ENCODE measurements around the gene LRMDA. TPM values are rescaled to one million over a fixed set of nuclear protein-coding genes. Genes with fewer than 3 reads are reported as not detected.

The LRMDA gene
- total and polyA plus RNA-seq, 2 donors: 7.9 to 17.7 TPM

DNA sequence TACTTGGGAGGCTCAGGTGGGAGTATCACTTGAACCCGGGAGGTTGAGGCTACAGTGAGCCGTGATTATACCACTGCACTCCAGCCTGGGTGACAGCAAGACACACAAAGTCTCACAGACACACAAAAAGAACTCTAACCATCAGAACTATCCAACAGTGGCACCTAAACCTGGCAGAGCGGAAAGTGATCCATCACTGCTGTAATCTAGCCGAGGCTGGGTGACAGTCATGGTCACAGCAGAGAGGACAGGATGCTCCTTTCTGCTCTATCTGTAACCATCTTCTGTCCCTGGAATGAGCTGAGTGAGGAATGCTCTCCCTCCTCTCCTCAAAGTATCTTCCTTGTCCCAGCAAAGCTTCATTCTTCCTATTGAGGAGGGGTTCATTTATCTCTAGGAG lies 656.6 kb downstream of the LRMDA start:
- H3K36me3 ChIP-seq (ENCODE audit: insufficient read depth): no peaks in the 10 kb centered on the region
- H3K27ac ChIP-seq (ENCODE audit: low read depth): no peak overlapping the region
- DNase-seq (ENCODE audit: extremely low spot score): no peak
- 97% methylated on average over 4 of the region's 4 CpGs for WGBS
- H3K4me1 ChIP-seq (ENCODE audit: insufficient read depth): peaks cover under 1% of the 10 kb centered on the region
- H3K4me3 ChIP-seq (ENCODE audit: low read depth, low read length): no peak overlapping the region

DNA sequence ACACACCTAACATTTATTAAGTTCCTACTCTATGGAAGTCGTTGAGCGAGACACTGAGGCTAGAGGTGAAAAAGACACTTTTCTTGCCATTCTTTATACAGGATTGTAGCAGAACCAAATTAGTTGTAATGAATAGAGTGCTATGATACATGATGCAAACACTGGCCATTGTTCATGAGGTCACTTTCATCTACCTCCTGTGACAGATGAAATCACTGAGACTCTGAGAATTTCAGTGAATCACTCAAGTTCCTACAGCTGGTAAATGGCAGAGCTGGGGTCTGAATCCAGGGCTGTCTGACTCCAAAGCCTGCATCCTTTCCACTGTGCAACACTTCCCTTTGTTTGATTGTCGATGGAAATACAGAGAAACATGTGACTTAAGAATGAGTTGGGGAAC lies 657.6 kb downstream of the LRMDA start:
- H3K4me3 ChIP-seq (ENCODE audit: low read depth, low read length): no peak overlapping the region

DNA sequence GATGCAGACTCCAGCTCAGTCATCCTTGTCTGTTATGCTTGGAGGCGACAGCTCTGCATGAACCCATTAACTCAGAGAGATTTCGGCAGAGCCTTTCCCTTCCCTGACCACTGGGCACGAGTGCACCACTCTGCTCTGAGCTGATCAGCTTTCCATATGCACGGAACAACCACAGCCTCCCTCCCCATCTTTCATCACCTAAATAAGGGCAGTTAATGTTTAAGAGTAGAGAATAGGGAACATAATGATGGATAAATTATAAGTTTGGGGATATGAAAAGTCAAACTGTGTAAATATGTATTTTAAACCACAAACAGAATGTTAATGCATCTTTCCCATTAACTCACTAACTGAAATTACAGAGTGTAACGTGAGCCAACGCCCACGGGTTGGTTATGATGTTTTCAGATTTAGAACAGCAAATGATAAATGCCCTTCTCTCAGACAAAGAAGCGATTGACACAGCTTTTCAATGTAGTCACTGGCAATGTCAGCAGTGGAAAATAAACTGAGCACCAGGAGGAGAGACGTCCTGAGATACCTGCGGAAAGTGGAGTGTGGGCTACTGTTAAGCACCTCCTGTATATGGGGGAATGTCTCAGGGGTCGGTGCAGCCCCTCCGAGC lies 658.2 kb downstream of the LRMDA start:
- H3K4me3 ChIP-seq (ENCODE audit: low read depth, low read length): no peak overlapping the region
- H3K27ac ChIP-seq (ENCODE audit: low read depth): no peak overlapping the region
- no peak for DNase-seq (ENCODE audit: extremely low spot score)
- WGBS: 89% methylated on average over 12 of the region's 12 CpGs
- no peaks in the 10 kb centered on the region for H3K4me1 ChIP-seq (ENCODE audit: insufficient read depth)
- no peaks in the 10 kb centered on the region for H3K36me3 ChIP-seq (ENCODE audit: insufficient read depth)

More for the DNA sequence above, 657.6 kb downstream of the LRMDA start:
- Histone ChIP-seq H3K4me1 (ENCODE audit: insufficient read depth) (no peaks in the 10 kb centered on the region), H3K36me3 (ENCODE audit: insufficient read depth) (no peaks in the 10 kb centered on the region), H3K27ac (ENCODE audit: low read depth) (no peak overlapping the region)
- 93% methylated on average over 3 of the region's 3 CpGs for WGBS
- no peak for DNase-seq (ENCODE audit: extremely low spot score)

DNA sequence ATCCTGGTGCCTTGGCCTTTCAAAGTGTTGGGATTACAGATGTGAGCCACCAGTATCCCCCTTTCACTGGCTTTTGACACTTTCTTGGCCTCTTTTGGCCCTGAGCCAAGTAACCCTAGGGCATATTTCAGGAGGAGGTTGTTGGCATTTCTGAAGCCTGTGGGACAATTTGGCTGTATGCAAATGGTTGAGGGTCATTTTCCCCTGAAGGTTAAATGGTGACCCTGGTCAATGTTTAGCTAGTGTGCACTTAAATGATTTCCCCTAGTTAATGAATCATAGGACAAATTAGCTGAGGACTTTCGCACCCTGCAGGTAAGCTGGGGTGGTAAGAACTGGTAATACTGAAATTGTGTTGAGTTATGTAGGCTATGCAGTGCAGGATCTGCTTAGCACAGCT lies 660.5 kb downstream of the LRMDA start:
- H3K4me3 ChIP-seq (ENCODE audit: low read depth, low read length): no peak overlapping the region
- no peak overlapping the region for H3K27ac ChIP-seq (ENCODE audit: low read depth)
- H3K36me3 ChIP-seq (ENCODE audit: insufficient read depth): no peaks in the 10 kb centered on the region
- DNase-seq (ENCODE audit: extremely low spot score): no peak
- no peaks in the 10 kb centered on the region for H3K4me1 ChIP-seq (ENCODE audit: insufficient read depth)
- WGBS: 98% methylated on average over 1 of the region's 1 CpG

DNA sequence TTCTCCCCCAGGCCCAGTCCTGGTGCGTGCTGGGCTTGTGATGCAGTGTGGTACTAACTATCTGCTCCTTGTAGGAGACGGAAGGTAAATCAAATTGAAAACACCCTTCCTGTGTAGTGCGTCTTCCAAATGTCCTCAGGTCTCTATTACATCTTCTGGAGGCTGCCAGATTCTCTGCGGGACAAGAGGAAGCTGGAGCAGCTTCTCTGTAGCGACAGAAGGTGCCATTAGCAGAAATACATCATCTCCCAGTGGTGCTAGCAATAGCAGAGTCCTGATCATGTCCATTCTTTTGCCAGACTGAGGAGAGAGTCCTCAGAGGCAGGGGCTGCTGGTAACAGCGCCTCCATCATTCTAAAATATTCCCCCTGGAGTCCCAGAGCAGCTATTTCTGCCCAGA lies 675.2 kb downstream of the LRMDA start:
- no peak overlapping the region for H3K4me3 ChIP-seq (ENCODE audit: low read depth, low read length)
- no peaks in the 10 kb centered on the region for H3K36me3 ChIP-seq (ENCODE audit: insufficient read depth)
- 98% methylated on average over 6 of the region's 6 CpGs for WGBS
- H3K27ac ChIP-seq (ENCODE audit: low read depth): no peak overlapping the region
- H3K4me1 ChIP-seq (ENCODE audit: insufficient read depth): no peaks in the 10 kb centered on the region
- DNase-seq (ENCODE audit: extremely low spot score): no peak

DNA sequence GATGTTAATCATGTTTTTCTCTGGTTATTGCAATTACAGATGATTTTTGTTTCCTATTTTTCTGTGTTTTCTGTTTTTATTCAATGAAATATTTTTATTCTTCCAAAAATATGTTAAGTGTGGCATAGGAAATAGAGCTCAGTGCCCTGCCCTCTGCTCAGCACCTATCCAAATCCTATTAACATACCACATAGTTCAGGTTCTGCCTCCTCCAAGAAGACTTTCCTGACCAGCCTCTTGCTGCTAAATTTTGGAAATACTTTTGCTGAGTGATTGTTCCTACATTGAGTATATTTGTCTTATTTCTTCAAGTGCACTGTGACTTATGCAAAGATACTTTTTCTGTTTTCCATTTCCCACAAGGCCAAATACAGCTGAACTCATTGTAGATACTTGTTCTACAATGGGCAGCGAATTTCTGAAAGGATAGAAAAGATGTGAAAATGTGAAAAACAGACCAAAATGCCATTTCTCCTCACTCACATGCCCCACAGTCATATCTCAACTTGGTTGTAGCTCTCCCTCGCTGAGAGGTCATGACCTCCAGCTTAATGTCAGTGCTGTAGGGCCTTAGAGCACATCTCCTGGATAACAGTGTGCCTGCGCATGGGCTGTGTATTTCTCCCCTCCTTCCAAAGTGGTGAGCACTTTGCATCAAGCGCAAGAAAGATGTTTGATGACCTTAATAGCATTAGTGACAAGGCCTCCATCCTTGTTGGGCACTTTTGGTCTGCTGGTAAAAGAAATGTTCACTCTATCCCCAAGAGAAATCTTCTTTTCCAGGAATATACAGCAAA lies 677.3 kb downstream of the LRMDA start:
- Histone ChIP-seq H3K36me3 (ENCODE audit: insufficient read depth) (no peaks in the 10 kb centered on the region), H3K4me1 (ENCODE audit: insufficient read depth) (peaks cover 1% of the 10 kb centered on the region), H3K4me3 (ENCODE audit: low read depth, low read length) (no peak overlapping the region), H3K27ac (ENCODE audit: low read depth) (no peak overlapping the region)
- WGBS: 91% methylated on average over 4 of the region's 4 CpGs
- DNase-seq (ENCODE audit: extremely low spot score): no peak

DNA sequence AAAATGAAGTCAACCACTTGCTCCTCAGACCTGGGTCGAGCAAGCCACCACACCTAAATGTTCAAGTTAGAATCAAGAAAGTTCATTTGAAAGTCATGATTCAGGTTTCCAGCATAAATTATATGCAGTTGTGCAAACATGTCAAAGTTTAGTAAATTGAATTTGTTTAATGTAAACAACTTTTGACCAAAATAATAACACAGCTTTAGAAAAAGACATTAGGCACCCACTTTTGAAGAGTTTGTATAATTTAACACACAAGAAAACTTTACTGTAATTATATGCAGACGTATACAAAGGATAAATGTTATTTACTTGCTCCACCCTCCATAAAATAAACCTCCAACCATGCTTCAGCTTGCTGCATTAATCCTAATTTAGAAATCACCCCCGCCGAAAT lies 680.0 kb downstream of the LRMDA start:
- no peak for DNase-seq (ENCODE audit: extremely low spot score)
- H3K4me3 ChIP-seq (ENCODE audit: low read depth, low read length): no peak overlapping the region
- peaks cover 1% of the 10 kb centered on the region for H3K4me1 ChIP-seq (ENCODE audit: insufficient read depth)
- WGBS: 60% methylated on average over 4 of the region's 4 CpGs
- H3K36me3 ChIP-seq (ENCODE audit: insufficient read depth): no peaks in the 10 kb centered on the region
- no peak overlapping the region for H3K27ac ChIP-seq (ENCODE audit: low read depth)

DNA sequence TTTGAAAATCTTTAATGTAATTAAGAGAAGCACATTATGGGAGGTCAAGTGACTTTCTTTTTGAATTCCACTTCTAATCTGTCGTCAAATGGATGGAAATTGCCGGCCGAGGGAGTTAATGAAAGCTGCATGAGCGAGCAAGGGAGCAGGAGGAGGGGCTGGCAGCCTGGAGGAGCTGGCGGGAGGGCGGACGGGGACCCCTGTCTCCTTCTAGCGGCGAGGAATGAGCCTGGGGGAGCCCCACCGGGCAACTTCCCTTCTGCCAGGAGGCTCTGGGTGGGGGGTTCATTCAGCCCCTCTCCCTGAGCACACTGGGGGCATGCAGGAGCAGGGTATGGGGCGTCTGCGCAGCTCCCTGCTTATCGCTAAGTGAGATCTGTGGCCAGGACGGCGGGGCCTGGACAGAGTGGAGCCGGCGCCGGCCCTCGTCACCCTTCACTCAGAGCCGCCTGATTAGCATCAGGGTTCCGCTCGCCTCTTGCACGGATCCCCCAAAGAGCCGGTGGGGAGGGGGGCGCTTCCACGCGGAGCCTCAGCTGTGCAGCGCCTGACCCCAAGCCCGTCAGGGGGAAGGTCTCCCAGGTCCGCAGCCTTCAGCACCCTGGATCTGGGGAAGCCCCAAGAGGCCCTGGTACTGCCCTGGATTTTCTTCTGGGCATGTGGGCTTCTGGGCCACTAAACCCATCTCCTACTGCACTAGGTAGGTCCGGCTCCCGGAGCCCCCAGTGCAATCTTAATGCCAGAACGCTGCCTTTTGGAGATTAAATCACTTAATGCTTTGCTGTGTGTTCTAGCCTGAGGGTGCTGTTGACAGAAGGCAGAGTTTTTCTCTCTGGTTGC lies 680.8 kb downstream of the LRMDA start:
- Histone ChIP-seq H3K4me1 (ENCODE audit: insufficient read depth) (peaks cover 1% of the 10 kb centered on the region), H3K27ac (ENCODE audit: low read depth) (peak overlapping the region; percentile 11), H3K4me3 (ENCODE audit: low read depth, low read length) (peak overlapping the region; percentile 17), H3K36me3 (ENCODE audit: insufficient read depth) (no peaks in the 10 kb centered on the region)
- WGBS: 54% methylated on average over 33 of the region's 33 CpGs
- no peak for DNase-seq (ENCODE audit: extremely low spot score)

DNA sequence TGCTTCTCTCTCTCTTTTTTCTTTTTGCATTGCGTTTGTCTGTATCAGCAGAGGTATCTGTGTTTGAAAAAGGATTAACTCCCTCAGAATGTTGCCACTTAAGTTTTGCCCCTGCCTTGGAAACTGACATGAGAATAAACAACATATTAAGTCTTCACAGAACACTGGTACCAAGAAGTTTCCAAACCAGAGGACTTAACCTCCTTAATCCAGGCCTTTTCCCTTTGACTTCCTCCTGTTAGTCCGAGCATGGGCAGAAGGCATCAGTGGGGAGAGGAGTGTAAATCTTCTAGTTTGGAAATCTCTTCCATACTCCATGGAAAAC lies 681.4 kb downstream of the LRMDA start:
- H3K4me1 ChIP-seq (ENCODE audit: insufficient read depth): peaks cover 1% of the 10 kb centered on the region
- 49% methylated on average over 2 of the region's 2 CpGs for WGBS
- no peaks in the 10 kb centered on the region for H3K36me3 ChIP-seq (ENCODE audit: insufficient read depth)
- DNase-seq (ENCODE audit: extremely low spot score): no peak
- no peak overlapping the region for H3K4me3 ChIP-seq (ENCODE audit: low read depth, low read length)
- no peak overlapping the region for H3K27ac ChIP-seq (ENCODE audit: low read depth)

DNA sequence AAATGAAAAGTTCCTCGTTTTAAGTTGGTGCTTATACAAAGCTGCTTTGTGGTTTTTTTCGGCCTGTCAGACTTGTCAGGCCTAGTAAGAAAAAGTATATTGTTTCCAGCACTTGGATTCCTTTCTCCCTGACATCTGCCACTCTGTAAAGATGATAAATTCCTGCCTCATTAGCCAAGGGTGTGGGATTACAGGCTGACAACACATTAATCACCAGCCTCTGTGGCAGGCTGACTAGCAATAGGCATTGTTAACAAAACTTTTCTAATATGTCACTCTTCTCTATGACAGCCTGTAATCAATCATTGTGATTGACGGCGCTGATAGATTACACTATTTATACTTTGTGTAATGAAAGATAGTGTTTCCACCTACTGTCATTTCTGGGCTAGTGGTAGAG lies 682.5 kb downstream of the LRMDA start:
- DNase-seq (ENCODE audit: extremely low spot score): no peak
- Histone ChIP-seq H3K4me3 (ENCODE audit: low read depth, low read length) (no peak overlapping the region), H3K4me1 (ENCODE audit: insufficient read depth) (peaks cover 1% of the 10 kb centered on the region), H3K27ac (ENCODE audit: low read depth) (no peak overlapping the region), H3K36me3 (ENCODE audit: insufficient read depth) (no peaks in the 10 kb centered on the region)
- 75% methylated on average over 4 of the region's 4 CpGs for WGBS

DNA sequence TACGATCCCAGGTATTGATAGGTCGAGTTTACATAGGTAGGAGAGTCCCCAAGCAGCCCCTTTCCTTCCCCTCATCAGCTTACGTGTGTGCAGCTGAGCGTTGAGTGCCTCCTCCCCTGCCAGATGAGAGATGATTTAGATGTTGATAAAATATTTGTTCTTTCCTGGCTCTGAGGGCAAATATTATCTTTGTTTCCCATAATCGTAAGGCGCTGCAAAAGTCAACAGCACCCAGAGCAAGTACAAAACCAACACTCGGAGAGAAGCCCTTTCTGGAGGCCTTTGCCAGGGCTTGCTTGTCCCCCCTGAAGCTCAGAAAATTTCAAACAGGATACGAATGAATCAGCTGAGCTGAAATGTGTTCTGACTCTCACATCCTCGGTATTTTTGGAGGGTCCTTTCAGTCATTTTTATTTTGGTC lies 683.2 kb downstream of the LRMDA start:
- no peak for DNase-seq (ENCODE audit: extremely low spot score)
- no peak overlapping the region for H3K4me3 ChIP-seq (ENCODE audit: low read depth, low read length)
- H3K4me1 ChIP-seq (ENCODE audit: insufficient read depth): peaks cover 1% of the 10 kb centered on the region
- H3K36me3 ChIP-seq (ENCODE audit: insufficient read depth): no peaks in the 10 kb centered on the region
- H3K27ac ChIP-seq (ENCODE audit: low read depth): no peak overlapping the region
- WGBS: 63% methylated on average over 9 of the region's 9 CpGs

DNA sequence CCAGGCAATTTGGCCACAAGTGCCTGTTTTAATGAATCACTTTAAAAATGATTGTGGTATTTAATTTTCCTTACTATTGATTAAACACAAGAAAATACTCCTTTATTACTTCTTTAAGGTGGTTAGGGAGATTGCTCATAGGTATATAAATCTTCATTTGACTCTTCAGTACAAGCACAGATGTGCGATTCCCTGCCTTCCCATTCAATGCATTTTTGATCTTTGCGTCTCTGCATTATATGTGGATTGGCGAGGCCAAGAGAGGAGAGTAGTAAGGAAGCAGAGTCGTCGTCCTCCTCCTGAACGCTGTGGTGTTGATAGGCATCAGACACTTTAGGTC lies 683.7 kb downstream of the LRMDA start:
- H3K4me1 ChIP-seq (ENCODE audit: insufficient read depth): peaks cover 1% of the 10 kb centered on the region
- WGBS: 78% methylated on average over 6 of the region's 6 CpGs
- H3K4me3 ChIP-seq (ENCODE audit: low read depth, low read length): no peak overlapping the region
- DNase-seq (ENCODE audit: extremely low spot score): no peak
- H3K27ac ChIP-seq (ENCODE audit: low read depth): no peak overlapping the region
- no peaks in the 10 kb centered on the region for H3K36me3 ChIP-seq (ENCODE audit: insufficient read depth)

DNA sequence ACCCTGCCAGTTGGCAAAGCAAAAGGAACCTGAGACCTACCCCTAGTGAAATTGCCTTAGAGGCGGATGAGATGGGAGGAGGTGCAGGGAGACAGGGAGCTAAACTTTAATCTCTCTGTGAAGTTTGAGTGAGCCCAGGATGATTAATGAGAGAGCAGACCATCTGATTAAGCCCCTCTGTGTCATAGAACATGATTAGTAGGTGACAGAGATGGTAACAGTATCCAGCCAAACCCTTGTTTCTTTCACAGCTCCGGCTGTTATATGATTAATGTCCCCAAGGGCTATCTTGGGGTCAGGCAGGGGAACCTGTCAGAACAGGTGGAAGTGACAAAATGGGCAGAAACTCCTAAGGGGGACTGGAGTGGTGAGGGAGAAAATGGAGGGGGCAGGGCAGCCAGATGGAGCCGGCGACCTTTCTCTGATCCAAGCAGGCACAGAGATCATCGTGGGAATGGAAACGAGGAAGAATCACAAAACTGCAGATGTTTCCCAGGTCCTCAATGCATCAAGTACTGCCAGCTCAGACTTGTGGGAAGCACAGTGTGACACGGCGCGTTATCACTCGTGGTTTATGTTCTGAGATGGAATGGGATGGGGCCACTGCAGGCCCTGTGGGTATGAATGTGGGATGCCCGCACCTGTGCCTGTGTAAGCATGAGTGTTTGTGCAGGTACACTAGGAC lies 684.2 kb downstream of the LRMDA start:
- Histone ChIP-seq H3K4me3 (ENCODE audit: low read depth, low read length) (no peak overlapping the region), H3K36me3 (ENCODE audit: insufficient read depth) (no peaks in the 10 kb centered on the region), H3K4me1 (ENCODE audit: insufficient read depth) (peaks cover 1% of the 10 kb centered on the region), H3K27ac (ENCODE audit: low read depth) (no peak overlapping the region)
- WGBS: 85% methylated on average over 11 of the region's 11 CpGs
- DNase-seq (ENCODE audit: extremely low spot score): no peak

Measured in urinary bladder (tissue), 4 donors.